ENCODE results near the gene ATP8B1. TPM values are rescaled to one million over a fixed set of nuclear protein-coding genes. Genes with fewer than 3 reads are reported as not detected.

The ATP8B1 gene
- total RNA-seq, 1 experiment from 2014 or later: 5.6 TPM

- ATAC-seq (no peak), DNase-seq (ENCODE audit: low spot score) (no peak)
- Mint-ChIP-seq H3K27ac (no peak overlapping the region), H3K4me3 (no peak overlapping the region), H3K4me1 (peaks cover 21% of the 10 kb centered on the region), H3K27me3 (ENCODE audit: low read depth) (peaks cover 25% of the 10 kb centered on the region), H3K9me3 (peaks cover 6% of the 10 kb centered on the region), H3K36me3 (no peaks in the 10 kb centered on the region)
- CTCF ChIA-PET: interaction anchor here (0.6 to 0.8 kb wide), 2 partner anchors 8 to 11 kb away, joined by 3 to 4 read pairs; no protein-coding TSS in a partner anchor
- no peak for TF ChIP-seq IRF2 (CRISPR knock-in tag; IDR thresholded peaks at IDR 0.05; ENCODE audit: borderline replicate concordance, low read depth)
- no peak for TF ChIP-seq ETV6 (CRISPR knock-in tag; IDR thresholded peaks at IDR 0.05)
- no peak for TF ChIP-seq ATF1 (CRISPR knock-in tag; IDR thresholded peaks at IDR 0.05)
- TF ChIP-seq HMGA2 (CRISPR knock-in tag; IDR thresholded peaks at IDR 0.05): no peak
- no peak for TF ChIP-seq MXD4 (CRISPR knock-in tag; IDR thresholded peaks at IDR 0.05; ENCODE audit: borderline replicate concordance)
- no peak for TF ChIP-seq SP1 (CRISPR knock-in tag; conservative IDR thresholded peaks at IDR 0.05)
- no peak for TF ChIP-seq E2F1 (CRISPR knock-in tag; IDR thresholded peaks at IDR 0.05)
- no peak for TF ChIP-seq ZNF396 (CRISPR knock-in tag; IDR thresholded peaks at IDR 0.05; ENCODE audit: borderline replicate concordance)
- TF ChIP-seq CDX4 (CRISPR knock-in tag; IDR thresholded peaks at IDR 0.05; ENCODE audit: borderline replicate concordance): no peak
- no peak for TF ChIP-seq IRF1 (CRISPR knock-in tag; IDR thresholded peaks at IDR 0.05)
- no peak for TF ChIP-seq TEAD1 (CRISPR knock-in tag; IDR thresholded peaks at IDR 0.05)
- no peak for TF ChIP-seq ZNF219 (CRISPR knock-in tag; IDR thresholded peaks at IDR 0.05; ENCODE audit: borderline replicate concordance)
- no peak for TF ChIP-seq USF2 (CRISPR knock-in tag; IDR thresholded peaks at IDR 0.05)
- no peak for TF ChIP-seq ZBTB21 (CRISPR knock-in tag; IDR thresholded peaks at IDR 0.05; ENCODE audit: borderline replicate concordance)
- POLR2A ChIA-PET: interaction anchor here (0.7 kb wide), 1 partner anchor 100 kb away, joined by 3 read pairs; no protein-coding TSS in a partner anchor
Measured at GRCh38 chr18:57806978-57807285, 3.8 kb upstream of the ATP8B1 start.

- POLR2A ChIA-PET: interaction anchor here (0.7 kb wide), 1 partner anchor 100 kb away, joined by 3 read pairs; no protein-coding TSS in a partner anchor
- Mint-ChIP-seq H3K27ac (no peak overlapping the region), H3K9me3 (peaks cover 2% of the 10 kb centered on the region; the same call in 1 of the 2 replicates), H3K4me3 (no peak overlapping the region), H3K4me1 (peaks cover 24% of the 10 kb centered on the region), H3K36me3 (no peaks in the 10 kb centered on the region), H3K27me3 (ENCODE audit: low read depth) (peaks cover 30% of the 10 kb centered on the region)
- no peak for ATAC-seq
- CTCF ChIA-PET: interaction anchor here (0.8 kb wide), 1 partner anchor 10 kb away, joined by 4 read pairs; no protein-coding TSS in a partner anchor
- DNase-seq (ENCODE audit: low spot score): no peak
- TF ChIP-seq ZNF232 (CRISPR knock-in tag; IDR thresholded peaks at IDR 0.05) (no peak), MAX (CRISPR knock-in tag; IDR thresholded peaks at IDR 0.05) (no peak), JUN (CRISPR knock-in tag; IDR thresholded peaks at IDR 0.05) (no peak), ARID4B (CRISPR knock-in tag; IDR thresholded peaks at IDR 0.05; ENCODE audit: borderline replicate concordance) (no peak), GRHL2 (CRISPR knock-in tag; IDR thresholded peaks at IDR 0.05; ENCODE audit: insufficient replicate concordance, severe bottlenecking) (no peak), IRF1 (CRISPR knock-in tag; IDR thresholded peaks at IDR 0.05) (no peak), ZNF317 (CRISPR knock-in tag; IDR thresholded peaks at IDR 0.05; ENCODE audit: borderline replicate concordance, low read depth) (no peak), NR1H2 (CRISPR knock-in tag; IDR thresholded peaks at IDR 0.05) (no peak), NFYB (CRISPR knock-in tag; conservative IDR thresholded peaks at IDR 0.05; ENCODE audit: low read depth) (no peak), ZNF425 (CRISPR knock-in tag; conservative IDR thresholded peaks at IDR 0.05) (no peak)
Measured at GRCh38 chr18:57806201-57806977, 3.3 kb upstream of the ATP8B1 start.
